T-cell (primary cell): Measurements from ENCODE around the gene GRIN2A. TPM values are rescaled to one million over a fixed set of nuclear protein-coding genes. Genes with fewer than 3 reads are reported as not detected.

ENCODE experiments used
- ATAC-seq, 4 experiments: fragments of 200-7000 bp in 3 of 4; fragments of 150-1000 bp in 1 of 4; cut with Tn5 transposase; replicated peaks in 1 of 4; 1 replicate in 3 of 4; 2 replicates in 1 of 4; pipeline ENCODE4 v1.10.0; 2021; ENCODE audit warnings: moderate library complexity in 3 of 4, mild to moderate bottlenecking in 2 of 4, moderate number of reproducible peaks in 1 of 4
- CTCF ChIA-PET, 2 donors: fragments of 300-600 bp; sonication (Branson Sonifier 250); formaldehyde crosslinking; loops; one replicate each; lab custom pipeline; 2022; ENCODE audit warnings: antibody characterized with exemption in 2 of 2; lab: Charles Lee
- POLR2A ChIA-PET, 2 donors: fragments of 300-600 bp; sonication (Branson Sonifier 250); formaldehyde crosslinking; loops; one replicate each; lab custom pipeline; 2022; ENCODE audit warnings: antibody characterized with exemption in 2 of 2; lab: Charles Lee
- DNase-seq, 35 experiments: peaks; one replicate each; pipeline versions ENCODE4 v3.0.0 to v3.0.0-alpha.2; 2013 to 2023
- H3K27ac ChIP-seq: one replicate; pipeline ENCODE4 v1.5.1; 2013; ENCODE audit warnings: low read length
- H3K27me3 ChIP-seq, 2 experiments: replicated peaks in 1 of 2; 1 replicate in 1 of 2; 2 replicates in 1 of 2; pipeline versions ENCODE4 v1.6.1 to v1.7.0; 2013; ENCODE audit warnings: low read length in 1 of 2, mixed read lengths in 1 of 2; ENCODE audit not compliant: control insufficient read depth in 2 of 2, insufficient read depth in 2 of 2; ENCODE audit errors: extremely low read depth in 1 of 2
- H3K36me3 ChIP-seq, 2 donors: 1 replicate in 1 of 2; 2 replicates in 1 of 2; pipeline versions ENCODE4 v1.6.1 to v1.7.0; 2013; ENCODE audit warnings: low read length in 1 of 2; ENCODE audit not compliant: control insufficient read depth in 2 of 2, insufficient read depth in 1 of 2; ENCODE audit errors: extremely low read depth in 1 of 2
- H3K4me1 ChIP-seq, 2 experiments: 1 replicate in 1 of 2; 2 replicates in 1 of 2; pipeline versions ENCODE4 v1.6.1 to v1.7.0; 2013; ENCODE audit warnings: low read length in 2 of 2, mixed read lengths in 1 of 2; ENCODE audit not compliant: insufficient read depth in 2 of 2, control insufficient read depth in 1 of 2; ENCODE audit errors: extremely low read depth in 1 of 2
- H3K4me3 ChIP-seq, 2 donors: 1 replicate in 1 of 2; 2 replicates in 1 of 2; pipeline versions ENCODE4 v1.5.1 to v1.7.0; 2013; ENCODE audit warnings: mild to moderate bottlenecking in 2 of 2, low read length in 1 of 2, moderate library complexity in 1 of 2; ENCODE audit not compliant: control insufficient read depth in 1 of 2; ENCODE audit errors: extremely low read depth in 1 of 2
- H3K9me3 ChIP-seq: 2 replicates; pipeline ENCODE4 v1.7.0; 2013
- H3K27ac Mint-ChIP-seq, 2 donors: one replicate each; pipeline ENCODE4 v1.8.0; 2020 to 2021; ENCODE audit warnings: mild to moderate bottlenecking in 2 of 2, mixed read lengths in 2 of 2
- H3K27me3 Mint-ChIP-seq, 2 donors: one replicate each; pipeline ENCODE4 v1.8.0; 2021 to 2022; ENCODE audit warnings: mixed read lengths in 2 of 2
- H3K36me3 Mint-ChIP-seq: one replicate; pipeline ENCODE4 v1.8.0; 2021; ENCODE audit warnings: mixed read lengths
- H3K4me1 Mint-ChIP-seq, 3 donors: one replicate each; pipeline ENCODE4 v1.8.0; 2020 to 2022; ENCODE audit warnings: mixed read lengths in 3 of 3, mild to moderate bottlenecking in 1 of 3
- H3K4me3 Mint-ChIP-seq, 3 donors: one replicate each; pipeline ENCODE4 v1.8.0; 2020 to 2022; ENCODE audit warnings: mild to moderate bottlenecking in 3 of 3, mixed read lengths in 3 of 3, moderate library complexity in 3 of 3
- H3K9me3 Mint-ChIP-seq, 3 donors: one replicate each; pipeline ENCODE4 v1.8.0; 2020 to 2022; ENCODE audit warnings: mixed read lengths in 3 of 3
- WGBS: methylation state at CpG from one replicate; pipeline ENCODE4 v1.1.5; 2013; ENCODE audit warnings: missing lambda C conversion rate; ENCODE audit not compliant: insufficient coverage; 5-methylcytosine and 5-hydroxymethylcytosine counted together
- total RNA-seq, 35 experiments: library from RNA in 6 of 35; stranded (reverse) in 6 of 35; fragments of 120-200 nt in 1 of 35; gene quantifications; one replicate each; pipeline versions ENCODE4 v1.2.1 to v1.2.4 and lab custom pipeline; 2013 to 2026

Gene GRIN2A
- total RNA-seq, 5 donors from 2014 or later (not counting 1 experiment from before 2014, with no cell fraction given), result 0.03 TPM; not detected in 4

DNA sequence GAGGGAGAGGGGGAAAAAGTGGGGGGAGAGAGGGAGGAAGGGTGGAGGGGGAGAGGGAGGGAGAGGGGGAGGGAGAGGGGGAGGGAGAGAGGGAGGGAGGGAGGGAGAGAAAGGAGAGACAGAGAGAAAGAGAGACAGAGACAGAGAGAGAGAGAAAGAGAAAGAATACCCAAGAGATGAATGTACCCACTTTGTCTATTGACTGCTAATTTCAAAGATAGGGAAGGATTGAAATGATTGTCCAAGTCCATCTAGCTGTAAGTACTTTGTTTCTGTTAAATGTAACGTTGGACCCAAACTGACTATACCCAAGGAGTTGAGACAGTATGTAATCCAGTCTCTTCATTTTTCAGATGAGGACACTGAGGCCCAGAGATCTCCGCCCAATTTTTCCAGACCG is 374.9 kb downstream of the GRIN2A start:
- no peaks in the 10 kb centered on the region for H3K27me3 ChIP-seq
- Mint-ChIP-seq H3K4me3 (no peak overlapping the region), H3K27ac (no peak overlapping the region), H3K36me3 (no peaks in the 10 kb centered on the region), H3K4me1 (no peaks in the 10 kb centered on the region), H3K9me3 (peaks cover 4 to 12% (median 5%) of the 10 kb centered on the region in 3 donors), H3K27me3 (no peaks in the 10 kb centered on the region)
- no peaks in the 10 kb centered on the region for H3K9me3 ChIP-seq
- POLR2A ChIA-PET, result no interaction called here
- CTCF ChIA-PET, result no interaction called here
- WGBS, result 78% methylated on average over 1 of the region's 3 CpGs
- H3K4me1 ChIP-seq, result no peaks in the 10 kb centered on the region
- no peak overlapping the region for H3K27ac ChIP-seq
- H3K36me3 ChIP-seq, result no peaks in the 10 kb centered on the region
- no peak overlapping the region for H3K4me3 ChIP-seq
- DNase-seq (no peak), ATAC-seq (no peak)

DNA sequence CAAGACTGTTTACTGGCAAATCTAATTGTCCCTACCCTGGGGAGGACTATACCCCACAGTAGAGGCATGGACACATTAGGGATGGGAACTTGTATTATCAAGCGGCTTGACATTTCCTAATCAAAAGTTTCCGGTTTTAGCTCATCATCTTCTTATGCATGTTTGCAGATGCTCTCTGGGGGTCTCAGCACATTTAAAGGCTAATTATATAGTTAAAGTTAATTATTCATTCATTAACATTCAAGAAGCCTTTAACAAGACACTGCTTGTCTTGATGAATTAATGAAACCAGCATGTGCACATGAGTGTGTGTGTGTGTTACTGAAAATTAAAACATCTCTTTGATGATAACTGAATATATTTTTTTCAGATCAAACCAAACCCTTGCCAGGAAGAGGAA is 377.1 kb downstream of the GRIN2A start:
- no peaks in the 10 kb centered on the region for H3K27me3 ChIP-seq
- Mint-ChIP-seq H3K9me3 (peaks cover 5 to 15% (median 9%) of the 10 kb centered on the region in 3 donors), H3K4me1 (no peaks in the 10 kb centered on the region), H3K4me3 (no peak overlapping the region), H3K27me3 (peaks cover 0 to 3% of the 10 kb centered on the region in 2 donors), H3K36me3 (no peaks in the 10 kb centered on the region), H3K27ac (no peak overlapping the region)
- H3K9me3 ChIP-seq, result no peaks in the 10 kb centered on the region
- ChIA-PET CTCF (no interaction called here), POLR2A (no interaction called here)
- H3K4me3 ChIP-seq, result no peak overlapping the region
- no peaks in the 10 kb centered on the region for H3K36me3 ChIP-seq
- WGBS, result no CpG with 5 or more reads among the region's 2 CpGs
- H3K4me1 ChIP-seq, result no peaks in the 10 kb centered on the region
- H3K27ac ChIP-seq, result no peak overlapping the region
- DNase-seq (no peak), ATAC-seq (no peak)

DNA sequence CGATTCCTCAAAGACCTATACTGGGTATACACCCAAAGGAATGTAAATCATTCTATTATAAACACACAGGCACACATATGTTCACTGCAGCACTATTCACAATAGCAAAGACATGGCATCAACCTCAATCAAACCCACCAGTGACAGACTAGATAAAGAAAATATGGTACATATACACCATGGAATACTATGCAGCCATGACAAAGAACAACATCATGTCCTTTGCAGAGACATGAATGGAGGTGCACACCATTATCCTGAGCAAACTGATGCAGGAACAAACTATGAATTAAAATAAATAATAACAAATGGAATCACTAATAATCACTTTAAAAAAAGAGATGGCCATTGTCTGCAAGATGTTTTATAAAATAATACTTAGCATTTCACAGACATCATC is 380.1 kb downstream of the GRIN2A start:
- no peaks in the 10 kb centered on the region for H3K36me3 Mint-ChIP-seq
- DNase-seq (no peak), ATAC-seq (no peak)
- H3K27ac Mint-ChIP-seq, result no peak overlapping the region
- no peaks in the 10 kb centered on the region for H3K27me3 ChIP-seq
- no CpG with 5 or more reads among the region's 1 CpG for WGBS
- H3K4me3 ChIP-seq, result no peak overlapping the region
- H3K9me3 Mint-ChIP-seq, result peaks cover 5 to 15% (median 9%) of the 10 kb centered on the region in 3 donors
- no peaks in the 10 kb centered on the region for H3K9me3 ChIP-seq
- H3K27me3 Mint-ChIP-seq, result peaks cover 0 to 6% of the 10 kb centered on the region in 2 donors
- H3K36me3 ChIP-seq, result no peaks in the 10 kb centered on the region
- no peaks in the 10 kb centered on the region for H3K4me1 Mint-ChIP-seq
- no peak overlapping the region for H3K27ac ChIP-seq
- POLR2A ChIA-PET, result no interaction called here
- CTCF ChIA-PET, result no interaction called here
- no peak overlapping the region for H3K4me3 Mint-ChIP-seq
- no peaks in the 10 kb centered on the region for H3K4me1 ChIP-seq

DNA sequence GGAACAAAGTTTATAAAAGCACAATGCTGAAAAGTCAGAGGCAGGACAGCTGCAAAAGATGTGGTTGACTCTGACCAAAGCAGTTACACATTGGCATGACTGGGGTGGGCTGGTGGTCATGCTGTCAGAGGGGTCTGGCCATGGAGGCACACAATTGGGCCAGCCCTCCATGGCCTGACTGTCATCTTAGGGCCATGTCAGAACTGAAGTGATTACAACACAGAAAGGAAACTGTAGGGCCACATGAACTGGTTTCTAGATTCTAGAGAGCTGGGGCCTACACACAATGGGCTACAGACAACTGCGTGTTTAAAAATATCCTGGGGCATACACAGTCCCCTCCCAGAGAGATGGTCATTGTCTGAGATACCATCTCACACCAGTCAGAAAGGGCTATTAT is 380.6 kb downstream of the GRIN2A start:
- Mint-ChIP-seq H3K27me3 (peaks cover 0 to 6% of the 10 kb centered on the region in 2 donors), H3K4me3 (no peak overlapping the region), H3K36me3 (no peaks in the 10 kb centered on the region), H3K27ac (no peak overlapping the region), H3K9me3 (peaks cover 5 to 14% (median 9%) of the 10 kb centered on the region in 3 donors), H3K4me1 (no peaks in the 10 kb centered on the region)
- no peaks in the 10 kb centered on the region for H3K27me3 ChIP-seq
- no peak for ATAC-seq
- no peak overlapping the region for H3K27ac ChIP-seq
- DNase-seq, result no peak
- POLR2A ChIA-PET, result no interaction called here
- no peaks in the 10 kb centered on the region for H3K36me3 ChIP-seq
- WGBS, result no CpG with 5 or more reads among the region's 1 CpG
- H3K4me3 ChIP-seq, result no peak overlapping the region
- H3K4me1 ChIP-seq, result no peaks in the 10 kb centered on the region
- no peaks in the 10 kb centered on the region for H3K9me3 ChIP-seq
- CTCF ChIA-PET, result no interaction called here

DNA sequence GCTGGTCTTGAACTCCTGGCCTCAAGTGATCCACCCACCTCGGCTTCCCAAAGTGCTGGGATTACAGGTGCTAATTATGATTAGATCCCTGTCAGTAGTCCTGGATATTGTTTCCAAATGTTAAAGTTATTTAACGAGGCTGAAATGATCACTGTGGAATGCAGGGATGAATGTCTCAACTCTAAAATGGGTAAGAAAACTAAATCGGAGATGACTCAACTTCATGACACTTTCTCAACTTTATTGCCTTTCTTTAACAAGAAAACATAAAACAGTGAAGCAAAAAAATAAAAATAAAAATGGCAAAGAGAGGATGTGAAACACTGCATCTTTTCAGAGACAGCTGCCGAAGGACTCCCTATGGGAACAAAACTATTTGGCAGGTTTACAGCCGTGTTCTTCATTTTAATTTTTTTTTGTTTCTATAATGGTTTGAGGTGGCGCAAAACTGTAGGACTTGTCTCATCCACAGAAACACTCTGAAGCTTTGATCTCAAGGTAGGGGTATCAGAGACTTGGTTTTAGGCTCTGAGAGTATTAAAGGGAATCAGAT is 382.0 kb downstream of the GRIN2A start:
- Histone ChIP-seq H3K36me3 (no peaks in the 10 kb centered on the region), H3K4me1 (no peaks in the 10 kb centered on the region), H3K27me3 (no peaks in the 10 kb centered on the region), H3K4me3 (no peak overlapping the region), H3K27ac (no peak overlapping the region), H3K9me3 (no peaks in the 10 kb centered on the region)
- Mint-ChIP-seq H3K27me3 (peaks cover 0 to 6% of the 10 kb centered on the region in 2 donors), H3K9me3 (peaks cover 0 to 9% (median 5%) of the 10 kb centered on the region in 3 donors), H3K4me1 (no peaks in the 10 kb centered on the region), H3K36me3 (no peaks in the 10 kb centered on the region), H3K4me3 (no peak overlapping the region), H3K27ac (no peak overlapping the region)
- POLR2A ChIA-PET, result no interaction called here
- WGBS, result 100% methylated on average over 2 of the region's 6 CpGs
- ATAC-seq (no peak), DNase-seq (no peak)
- CTCF ChIA-PET, result no interaction called here

DNA sequence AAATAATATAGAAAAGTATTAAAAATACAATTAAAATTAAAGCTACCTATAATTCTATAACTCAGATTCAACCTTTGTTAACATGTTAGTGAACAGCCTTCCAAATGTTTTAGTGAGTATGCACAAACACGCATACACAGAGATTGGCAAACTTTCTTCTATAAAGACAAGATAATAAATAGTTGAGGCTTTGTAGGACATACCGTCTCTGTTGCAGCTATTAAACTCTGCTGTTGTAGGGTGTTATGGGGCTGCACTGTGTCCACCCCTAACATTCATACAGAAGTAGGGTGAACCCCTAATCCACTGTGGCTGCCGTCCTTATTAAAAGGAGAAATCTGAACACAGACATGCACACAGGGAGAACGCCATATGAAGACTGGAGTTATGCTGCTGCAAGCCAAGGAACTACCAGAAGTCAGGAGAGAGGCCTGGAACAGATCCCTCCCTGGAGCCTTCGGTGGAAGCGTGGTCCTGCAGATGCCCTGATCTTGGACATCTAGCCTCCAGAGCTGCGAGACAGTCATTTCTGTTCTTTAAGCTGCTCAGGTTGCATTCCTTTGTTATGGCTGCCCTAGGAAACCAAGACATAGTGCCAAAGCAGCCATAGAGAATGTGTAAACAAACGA is 383.2 kb downstream of the GRIN2A start:
- Mint-ChIP-seq H3K27me3 (peaks cover 0 to 6% of the 10 kb centered on the region in 2 donors), H3K27ac (no peak overlapping the region), H3K9me3 (peaks cover 5 to 6% (median 6%) of the 10 kb centered on the region in 3 donors), H3K4me3 (no peak overlapping the region), H3K36me3 (no peaks in the 10 kb centered on the region), H3K4me1 (no peaks in the 10 kb centered on the region)
- Histone ChIP-seq H3K27ac (no peak overlapping the region), H3K36me3 (no peaks in the 10 kb centered on the region), H3K4me1 (no peaks in the 10 kb centered on the region), H3K9me3 (no peaks in the 10 kb centered on the region), H3K4me3 (no peak overlapping the region), H3K27me3 (no peaks in the 10 kb centered on the region)
- ChIA-PET CTCF (no interaction called here), POLR2A (no interaction called here)
- DNase-seq (no peak), ATAC-seq (no peak)
- WGBS, result 84% methylated on average over 4 of the region's 8 CpGs
